Measurements from ENCODE around the gene SLC30A3.

The SLC30A3 gene

DNA sequence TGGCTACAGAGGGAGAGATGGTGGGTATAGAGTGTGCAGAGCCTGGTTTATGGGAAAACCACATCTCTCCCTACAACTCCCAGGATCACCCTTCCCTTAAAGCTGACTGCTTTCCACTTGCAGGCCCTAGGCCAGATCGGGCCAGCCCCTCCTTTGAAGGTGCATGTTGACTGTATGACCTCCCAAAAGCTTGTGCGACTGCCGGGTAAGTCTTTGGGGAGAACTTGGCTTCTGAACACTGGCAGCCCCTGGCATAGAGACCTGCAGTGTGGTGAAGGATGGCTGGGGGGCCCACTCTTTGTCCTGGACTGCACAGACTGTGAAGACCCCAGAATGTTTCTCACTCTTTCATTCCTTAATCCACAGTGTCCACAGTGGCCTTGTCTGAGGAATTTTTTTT is 26.2 kb downstream of the SLC30A3 start:
- DNase-seq: no peak

DNA sequence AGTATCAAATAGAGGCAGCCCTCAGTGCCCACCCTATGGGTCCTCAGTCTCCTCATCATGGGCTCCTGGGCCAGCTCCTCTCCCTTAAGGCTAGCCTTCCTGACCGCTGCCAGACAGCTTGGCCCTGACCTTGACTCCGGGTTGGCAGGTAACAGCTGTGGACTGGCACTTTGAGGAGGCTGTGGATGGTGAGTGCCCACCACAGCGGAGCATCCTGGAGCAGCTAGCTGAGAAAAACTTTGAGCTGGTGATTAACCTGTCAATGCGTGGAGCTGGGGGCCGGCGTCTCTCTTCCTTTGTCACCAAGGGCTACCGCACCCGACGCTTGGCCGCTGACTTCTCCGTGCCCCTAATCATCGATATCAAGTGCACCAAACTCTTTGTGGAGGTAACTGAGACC is 26.7 kb downstream of the SLC30A3 start:
- DNase-seq: no peak

DNA sequence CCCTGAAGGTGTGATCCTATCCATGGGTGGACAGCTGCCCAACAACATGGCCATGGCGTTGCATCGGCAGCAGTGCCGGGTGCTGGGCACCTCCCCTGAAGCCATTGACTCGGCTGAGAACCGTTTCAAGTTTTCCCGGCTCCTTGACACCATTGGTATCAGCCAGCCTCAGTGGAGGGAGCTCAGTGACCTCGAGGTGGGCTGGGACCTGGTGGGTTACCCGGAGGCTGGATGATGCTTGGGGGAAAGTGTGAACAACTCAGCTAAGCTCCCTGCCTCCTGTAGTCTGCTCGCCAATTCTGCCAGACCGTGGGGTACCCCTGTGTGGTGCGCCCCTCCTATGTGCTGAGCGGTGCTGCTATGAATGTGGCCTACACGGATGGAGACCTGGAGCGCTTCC is 29.5 kb downstream of the SLC30A3 start:
- no peak for DNase-seq

DNA sequence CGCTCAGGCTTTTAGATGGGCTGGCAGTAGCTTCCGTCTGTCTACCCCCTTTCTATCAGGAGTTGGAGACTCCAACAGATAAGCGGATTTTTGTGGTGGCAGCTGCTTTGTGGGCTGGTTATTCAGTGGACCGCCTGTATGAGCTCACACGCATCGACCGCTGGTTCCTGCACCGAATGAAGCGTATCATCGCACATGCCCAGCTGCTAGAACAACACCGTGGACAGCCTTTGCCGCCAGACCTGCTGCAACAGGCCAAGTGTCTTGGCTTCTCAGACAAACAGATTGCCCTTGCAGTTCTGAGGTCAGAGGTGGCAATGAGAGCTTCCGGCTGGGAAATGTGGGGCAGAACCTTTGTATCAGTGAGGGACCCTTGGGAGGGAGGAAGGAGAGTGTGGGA is 30.9 kb downstream of the SLC30A3 start:
- DNase-seq: no peak

DNA sequence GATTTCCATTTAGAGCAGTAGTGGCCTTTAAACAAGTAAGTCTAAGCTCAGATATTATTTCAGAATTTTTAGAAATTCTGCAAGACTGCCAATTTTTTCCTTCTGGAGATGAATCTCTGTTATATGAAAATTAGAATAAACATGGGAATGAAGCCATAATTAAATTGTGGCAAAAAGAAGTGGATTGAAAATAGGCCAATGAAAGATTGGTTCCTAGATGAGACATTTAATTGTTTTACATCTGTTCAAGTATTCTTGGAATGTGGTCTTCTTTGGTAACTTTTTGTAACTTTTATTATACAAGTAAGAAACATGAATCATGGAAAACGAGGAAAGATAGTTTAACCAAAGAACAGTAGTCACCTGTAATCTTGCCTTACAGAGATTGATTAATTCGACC is 35.3 kb downstream of the SLC30A3 start:
- DNase-seq: no peak

DNA sequence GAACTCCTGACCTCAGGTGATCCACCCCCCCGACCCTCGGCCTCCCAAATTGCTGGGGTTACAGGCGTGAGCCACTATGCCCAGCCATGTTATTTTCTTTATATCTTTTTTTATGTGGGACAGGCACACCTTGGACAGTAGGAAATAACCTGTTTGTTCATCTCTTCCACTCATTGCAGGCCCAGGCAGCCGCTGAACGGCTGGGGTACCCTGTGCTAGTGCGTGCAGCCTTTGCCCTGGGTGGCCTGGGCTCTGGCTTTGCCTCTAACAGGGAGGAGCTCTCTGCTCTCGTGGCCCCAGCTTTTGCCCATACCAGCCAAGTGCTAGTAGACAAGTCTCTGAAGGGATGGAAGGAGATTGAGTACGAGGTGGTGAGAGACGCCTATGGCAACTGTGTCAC is 37.3 kb downstream of the SLC30A3 start:
- DNase-seq: no peak

DNA sequence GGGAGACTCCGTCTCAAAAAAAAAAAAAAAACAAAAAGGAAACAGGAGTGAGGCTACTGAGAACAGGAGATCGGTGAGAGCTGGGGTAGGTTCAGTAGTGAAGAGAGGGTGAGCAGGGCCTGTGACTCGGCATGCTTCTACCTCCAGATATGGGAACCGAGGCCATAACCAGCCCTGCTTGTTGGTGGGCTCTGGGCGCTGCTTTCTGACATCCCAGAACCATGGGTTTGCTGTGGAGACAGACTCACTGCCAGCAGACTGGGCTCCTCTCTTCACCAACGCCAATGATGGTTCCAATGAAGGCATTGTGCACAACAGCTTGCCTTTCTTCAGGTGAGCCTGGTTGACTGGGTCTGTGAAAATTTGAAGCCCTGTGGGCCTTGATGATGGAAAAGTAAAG is 39.4 kb downstream of the SLC30A3 start:
- no peak for DNase-seq

DNA sequence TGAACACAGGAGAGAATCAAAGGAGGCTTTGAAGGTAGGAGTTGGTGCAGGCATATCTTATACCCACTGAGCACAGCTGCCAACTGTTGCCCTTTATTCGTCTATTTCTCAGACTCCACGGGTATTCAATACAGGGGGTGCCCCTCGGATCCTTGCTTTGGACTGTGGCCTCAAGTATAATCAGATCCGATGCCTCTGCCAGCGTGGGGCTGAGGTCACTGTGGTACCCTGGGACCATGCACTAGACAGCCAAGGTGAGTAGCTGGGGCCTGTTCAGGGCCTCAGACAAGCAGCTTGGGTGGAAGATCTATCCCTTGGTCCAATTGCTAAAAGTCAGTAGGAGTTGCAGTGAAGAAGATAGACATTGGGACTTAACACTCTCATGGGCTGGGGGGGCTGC is 40.4 kb downstream of the SLC30A3 start:
- DNase-seq: no peak

DNA sequence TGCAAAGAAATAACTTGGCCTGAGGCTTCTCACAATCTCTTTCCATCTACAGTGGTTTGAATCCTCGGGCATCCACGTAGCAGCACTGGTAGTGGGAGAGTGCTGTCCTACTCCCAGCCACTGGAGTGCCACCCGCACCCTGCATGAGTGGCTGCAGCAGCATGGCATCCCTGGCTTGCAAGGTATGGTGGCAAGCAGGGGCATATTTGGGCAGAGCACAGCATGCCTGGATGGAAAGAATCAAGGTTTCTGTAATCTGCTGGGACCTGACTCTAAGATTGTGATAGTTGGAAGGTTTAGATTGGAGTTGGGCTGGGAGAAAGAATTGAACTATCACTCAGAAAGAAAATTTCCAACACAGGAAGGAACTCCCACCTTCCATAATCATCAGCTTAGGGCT is 41.7 kb downstream of the SLC30A3 start:
- DNase-seq: no peak

DNA sequence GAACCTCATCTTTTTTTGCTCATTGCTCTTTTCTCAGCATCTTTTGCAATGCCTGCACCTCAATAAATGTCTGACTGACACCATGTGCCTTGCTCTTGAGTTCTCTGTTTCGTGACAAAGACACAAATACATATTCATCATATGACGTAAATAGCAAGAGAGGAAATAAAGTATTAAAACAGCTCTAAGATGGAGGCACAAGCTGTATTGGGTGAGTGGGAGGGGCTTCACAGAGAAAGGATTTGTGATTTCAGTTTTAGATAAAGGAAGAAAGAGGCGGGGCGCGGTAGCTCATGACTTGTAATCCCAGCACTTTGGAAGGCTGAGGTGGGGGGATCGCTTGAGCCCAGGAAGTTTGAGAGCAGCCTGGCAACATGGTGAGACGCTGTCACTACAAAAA is 42.8 kb downstream of the SLC30A3 start:
- no peak for DNase-seq

DNA sequence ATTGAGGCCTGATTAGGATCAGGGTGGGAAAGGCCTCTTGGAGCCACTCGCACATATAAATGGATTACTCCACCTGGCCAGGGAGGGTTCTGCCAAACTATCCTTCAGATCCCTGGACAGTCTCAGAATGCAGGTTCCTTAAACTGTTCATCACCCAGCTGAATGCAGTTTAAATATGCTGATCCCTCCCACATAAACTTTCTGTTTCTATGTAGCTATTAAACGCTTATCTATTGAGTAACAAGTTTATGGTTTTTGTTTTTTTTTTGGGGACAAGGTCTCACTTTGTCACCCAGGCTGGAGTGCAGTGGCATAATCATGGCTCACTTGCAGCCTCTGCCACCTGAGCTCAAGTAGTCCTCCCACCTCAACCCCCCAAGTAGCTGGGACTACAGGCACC is 43.8 kb downstream of the SLC30A3 start:
- no peak for DNase-seq

DNA sequence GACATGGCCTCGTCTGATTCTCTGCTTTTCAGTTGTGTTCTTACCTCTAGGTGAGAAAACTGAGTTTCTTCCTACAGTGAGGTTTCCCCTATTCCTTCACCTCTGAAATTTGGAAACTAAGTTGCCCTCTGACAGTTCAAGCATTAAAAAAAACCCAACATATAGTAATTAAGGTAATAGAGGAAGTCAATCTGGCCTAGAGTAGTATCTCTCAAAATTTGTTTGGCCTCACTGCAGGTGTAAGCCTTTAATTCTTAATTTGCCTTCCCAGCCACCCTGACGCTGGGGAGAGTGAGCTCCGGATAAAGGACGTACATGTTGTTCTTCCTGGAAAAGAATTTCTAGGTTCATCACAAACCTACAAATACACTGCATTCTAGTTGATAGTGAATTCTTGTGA is 44.2 kb downstream of the SLC30A3 start:
- no peak for DNase-seq

DNA sequence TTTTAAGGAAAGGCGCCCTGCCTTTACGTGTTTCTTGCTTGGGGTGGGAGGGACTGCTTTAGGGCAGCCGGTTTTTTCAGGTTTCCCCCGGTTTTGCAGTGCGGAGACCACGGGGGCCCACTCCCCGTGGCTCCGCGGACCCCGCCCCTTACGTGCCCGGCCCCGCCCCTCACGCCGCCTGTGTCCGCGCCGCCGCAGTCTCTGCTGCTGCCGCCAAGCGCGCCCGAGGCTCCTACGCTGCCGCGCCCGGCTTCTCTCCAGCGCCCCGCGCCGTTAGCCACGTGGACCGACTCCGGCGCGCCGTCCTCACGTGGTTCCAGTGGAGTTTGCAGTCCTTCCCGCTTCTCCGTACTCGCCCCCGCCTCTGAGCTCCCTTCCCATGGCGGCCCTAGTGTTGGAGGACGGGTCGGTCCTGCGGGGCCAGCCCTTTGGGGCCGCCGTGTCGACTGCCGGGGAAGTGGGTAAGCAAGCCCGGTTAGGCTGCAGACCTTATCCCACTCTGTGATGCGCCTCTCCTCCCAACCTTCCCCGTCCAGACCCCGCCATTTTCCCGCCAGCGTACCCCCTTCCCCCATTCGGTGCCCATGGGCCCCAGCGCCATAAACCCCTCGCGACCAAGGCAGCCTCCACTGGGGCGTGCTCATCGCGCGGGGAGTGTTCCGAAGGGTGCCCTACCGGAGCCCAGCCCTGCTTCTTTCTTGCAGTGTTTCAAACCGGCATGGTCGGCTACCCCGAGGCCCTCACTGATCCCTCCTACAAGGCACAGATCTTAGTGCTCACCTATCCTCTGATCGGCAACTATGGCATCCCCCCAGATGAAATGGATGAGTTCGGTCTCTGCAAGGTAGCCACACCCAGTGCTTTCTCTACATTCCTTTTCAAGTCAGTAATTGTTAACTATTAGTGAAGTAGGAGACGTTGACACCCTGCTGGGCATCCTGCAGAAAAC is 45.4 kb downstream of the SLC30A3 start, which contains the start of gene CAD:
Gene CAD (plus strand): TSS at position 197 of the 949 bp plus-strand sequence. CDS start 183 bp downstream, at position 380.
- DNase-seq: peak in 55 of 56 donors; percentile 20 to 93 (median 75)

DNA sequence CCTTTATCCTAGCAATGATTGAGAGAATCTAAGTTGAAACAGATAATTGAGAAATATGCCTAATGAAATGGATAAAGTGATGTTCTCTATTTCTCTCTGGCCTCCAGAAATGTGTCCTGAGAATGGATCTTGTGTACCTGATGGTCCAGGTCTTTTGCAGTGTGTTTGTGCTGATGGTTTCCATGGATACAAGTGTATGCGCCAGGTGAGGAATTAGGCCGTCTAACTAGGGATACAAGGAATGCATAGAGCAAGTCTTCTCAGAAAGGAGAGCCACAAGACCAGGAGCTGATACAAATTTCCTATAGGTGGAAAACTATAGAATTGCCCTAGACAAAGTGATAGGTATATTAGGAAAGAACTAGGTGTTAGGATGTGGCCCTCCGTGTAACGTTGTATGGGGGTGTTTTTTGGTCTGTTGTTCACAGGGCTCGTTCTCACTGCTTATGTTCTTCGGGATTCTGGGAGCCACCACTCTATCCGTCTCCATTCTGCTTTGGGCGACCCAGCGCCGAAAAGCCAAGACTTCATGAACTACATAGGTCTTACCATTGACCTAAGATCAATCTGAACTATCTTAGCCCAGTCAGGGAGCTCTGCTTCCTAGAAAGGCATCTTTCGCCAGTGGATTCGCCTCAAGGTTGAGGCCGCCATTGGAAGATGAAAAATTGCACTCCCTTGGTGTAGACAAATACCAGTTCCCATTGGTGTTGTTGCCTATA is 46.3 kb downstream of the SLC30A3 start:
- no peak for DNase-seq

DNA sequence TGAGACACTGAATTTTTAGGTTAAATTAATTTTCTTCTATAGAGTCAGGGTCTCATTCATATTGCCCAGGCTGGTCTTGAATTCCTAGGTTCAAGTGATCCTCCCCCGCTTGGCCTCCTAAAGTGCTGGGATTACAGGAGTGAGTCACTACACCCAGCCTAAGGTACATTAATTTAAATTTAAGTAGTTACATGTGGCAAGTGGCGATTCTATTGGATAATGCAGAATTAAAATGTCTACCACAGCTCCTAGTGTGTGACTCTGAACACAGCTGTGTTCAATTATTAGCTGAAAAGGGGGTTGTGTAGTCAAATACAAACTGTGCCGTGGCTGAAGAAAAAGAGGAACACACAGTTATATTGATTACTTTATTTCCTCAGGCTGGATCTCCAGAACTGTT is 47.9 kb downstream of the SLC30A3 start:
- no peak for DNase-seq

DNA sequence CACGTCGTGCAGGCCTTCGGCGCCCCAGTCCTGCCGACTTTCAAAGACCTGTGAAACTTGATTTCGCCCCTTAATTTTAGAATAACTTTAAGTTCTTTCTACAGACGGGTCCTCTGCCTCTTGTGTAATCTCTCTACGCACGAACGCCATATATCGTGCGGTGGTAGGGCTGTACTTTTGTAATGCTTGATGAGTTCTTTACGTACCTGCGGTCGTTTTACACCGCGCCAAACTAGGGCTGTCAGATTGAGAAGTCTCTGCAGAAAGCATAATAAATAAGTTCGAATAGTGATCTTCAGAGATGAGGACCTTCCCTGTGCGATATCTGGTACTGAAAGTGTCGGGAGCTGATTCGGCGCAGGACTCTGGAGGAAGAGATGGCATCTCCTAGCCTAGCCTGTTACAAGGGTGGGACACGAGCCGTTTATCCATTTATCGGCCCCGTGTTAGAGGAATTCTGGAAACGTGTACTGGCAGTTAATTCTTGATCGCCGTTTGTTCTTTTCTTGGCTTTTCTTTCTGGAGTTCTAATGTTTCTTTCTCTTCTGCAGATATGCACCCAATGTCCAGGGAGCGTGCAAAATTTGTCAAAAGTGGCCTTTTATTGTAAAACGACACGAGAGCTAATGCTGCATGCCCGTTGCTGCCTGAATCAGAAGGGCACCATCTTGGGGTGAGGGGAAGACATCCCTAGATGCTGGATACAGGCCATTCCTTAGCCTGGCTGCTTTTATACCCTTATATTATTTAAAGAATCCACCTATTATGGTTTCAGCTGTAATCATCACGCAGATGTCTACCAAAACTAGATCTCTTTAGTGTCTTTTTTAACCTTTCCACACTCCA is 50.0 kb downstream of the SLC30A3 start:
- peak in 4 of 56 donors; percentile 21 to 59 (median 30) for DNase-seq

DNA sequence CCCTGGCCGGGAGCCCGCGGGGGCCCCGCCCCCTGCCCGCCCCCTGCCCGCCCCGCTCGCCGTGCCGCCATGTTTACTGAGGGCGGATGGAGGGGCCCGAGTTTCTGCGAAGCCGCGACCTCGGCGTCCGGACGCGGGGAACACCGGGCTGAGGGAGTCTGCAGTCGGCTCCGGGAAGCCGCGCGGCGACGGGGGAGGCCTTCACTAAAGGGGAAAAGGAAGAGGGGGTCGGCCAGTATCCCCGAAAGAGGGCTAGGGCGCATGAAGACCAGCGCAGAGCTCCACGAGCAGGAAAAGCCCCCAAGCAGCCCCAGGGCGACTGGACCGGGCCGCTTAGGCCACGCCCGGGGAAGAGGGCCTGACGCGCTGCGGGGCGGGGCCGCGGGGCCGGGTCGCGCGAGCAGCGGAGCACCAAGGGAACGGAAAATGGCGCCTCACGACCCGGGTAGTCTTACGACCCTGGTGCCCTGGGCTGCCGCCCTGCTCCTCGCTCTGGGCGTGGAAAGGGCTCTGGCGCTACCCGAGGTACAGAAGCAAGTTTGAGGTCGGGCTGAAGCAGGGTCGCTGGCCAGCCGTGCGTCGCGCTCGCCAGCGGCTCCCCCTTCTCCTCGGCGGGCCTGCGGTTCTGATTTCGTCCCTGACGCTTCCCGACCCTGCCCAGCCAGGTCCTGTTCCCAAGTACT is 50.8 kb downstream of the SLC30A3 start, which contains the start of the genes ATRAID and SLC5A6:
Gene ATRAID (plus strand): TSS at position 99 of the 683 bp plus-strand sequence. CDS start 328 bp downstream, at position 427.
Gene SLC5A6 (minus strand): TSS at position 326 of the 683 bp plus-strand sequence. CDS start 4,618 bp downstream, outside the sequence.
- peak; percentile 22 to 99 (median 90) for DNase-seq

DNA sequence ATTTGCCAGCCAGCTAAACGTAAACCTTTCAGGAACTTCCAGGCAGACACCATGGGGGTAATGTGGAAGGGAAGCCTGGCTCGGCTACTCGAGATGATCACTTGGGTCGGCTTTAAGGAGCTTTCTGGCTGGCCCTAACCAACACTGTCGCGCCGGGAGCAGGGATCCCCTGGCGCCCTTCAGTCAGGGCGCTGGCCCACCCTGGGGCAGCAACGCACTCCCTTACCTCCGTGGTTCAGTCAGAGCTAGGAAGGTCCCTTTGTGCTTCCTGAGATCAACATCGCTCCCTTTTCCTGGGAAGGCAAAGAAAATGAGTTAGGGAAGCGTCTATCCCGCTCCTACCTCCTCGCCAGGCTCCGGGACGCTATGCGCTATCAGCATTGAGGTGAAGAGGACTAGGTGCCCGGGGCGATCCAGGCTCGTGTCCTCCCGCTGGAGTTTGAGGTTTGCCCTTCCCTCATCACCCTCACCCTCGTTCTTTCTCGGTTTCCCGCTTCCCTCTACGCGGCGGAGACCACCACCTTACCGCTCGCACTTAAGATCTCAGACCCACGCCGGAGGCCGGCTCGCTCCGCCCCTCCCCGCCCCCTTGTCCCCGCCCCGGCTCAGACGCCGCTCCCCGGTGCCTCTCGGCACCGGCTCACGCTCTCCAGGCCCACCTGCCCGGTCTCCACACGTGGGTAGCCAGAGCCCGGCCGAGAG is 51.5 kb downstream of the SLC30A3 start:
- peak in 3 of 56 donors; percentile 54 to 62 (median 58) for DNase-seq

DNA sequence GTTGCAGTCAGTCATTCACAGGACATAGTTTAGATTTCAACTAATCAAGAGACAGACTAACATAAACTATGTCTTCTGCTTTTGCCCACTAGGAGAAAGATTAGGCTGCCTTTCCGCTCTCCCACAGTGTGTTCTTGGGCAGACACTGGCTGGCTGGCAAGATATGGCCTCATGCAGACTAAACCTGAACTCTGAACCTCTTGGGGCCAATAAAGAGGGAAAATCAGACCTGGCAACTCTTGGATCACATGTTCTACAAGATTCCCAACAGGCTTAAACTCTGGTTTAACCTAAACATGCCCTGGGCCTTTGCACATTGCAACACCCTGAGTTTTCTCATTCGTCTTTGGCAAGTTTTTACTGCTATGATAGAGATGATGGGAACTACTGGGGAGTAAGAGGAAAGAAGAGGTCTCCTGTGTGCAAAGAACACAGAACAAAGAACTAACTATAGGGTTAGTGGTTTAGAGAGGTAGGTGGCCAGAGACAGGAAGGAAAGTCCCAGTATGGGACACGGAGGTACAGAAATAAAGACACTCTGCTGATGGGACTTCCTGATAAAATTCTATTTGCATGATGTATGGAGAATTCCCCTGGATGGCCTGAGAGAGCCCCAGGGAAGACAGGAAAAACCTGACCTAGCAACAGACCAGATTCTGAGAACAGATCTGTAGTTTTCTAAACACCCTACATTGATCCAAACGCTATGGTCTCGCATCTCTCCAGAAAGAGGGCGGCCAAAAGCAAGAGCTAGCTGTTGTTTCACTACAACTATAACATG is 53.0 kb downstream of the SLC30A3 start:
- DNase-seq: no peak

Data from nucleus accumbens (tissue), 56 donors.